Right atrium auricular region (tissue), 2 donors: ENCODE measurements around the gene RAPGEF2. TPM values are rescaled to one million over a fixed set of nuclear protein-coding genes. Genes with fewer than 3 reads are reported as not detected.

Source experiments
- DNase-seq: peaks from one replicate; pipeline ENCODE4 v3.0.0-alpha.2; 2019; ENCODE audit warnings: low spot score
- H3K27ac ChIP-seq, 2 donors: fragments of 200-600 bp; sonication (generic); 1 replicate in 1 of 2; 2 replicates in 1 of 2; pipeline ENCODE4 v1.5.1; 2016 to 2019
- H3K27me3 ChIP-seq, 2 donors: fragments of 200-600 bp; sonication (generic); one replicate each; pipeline versions ENCODE4 v1.5.1 to v1.6.0; 2017 to 2019
- H3K36me3 ChIP-seq: fragments of 200-600 bp; sonication (generic); one replicate; pipeline ENCODE4 v1.5.1; 2016
- H3K4me1 ChIP-seq, 2 donors: fragments of 200-600 bp; sonication (generic); one replicate each; pipeline versions ENCODE4 v1.5.1 to v1.6.0; 2017 to 2019
- H3K4me3 ChIP-seq, 2 donors: fragments of 200-600 bp; sonication (generic); 1 replicate in 1 of 2; 2 replicates in 1 of 2; pipeline ENCODE4 v1.5.1; 2017 to 2019; ENCODE audit warnings: mild to moderate bottlenecking in 1 of 2, moderate library complexity in 1 of 2
- H3K9me3 ChIP-seq, 2 donors: fragments of 200-600 bp; sonication (generic); one replicate each; pipeline ENCODE4 v1.5.1; 2019
- total RNA-seq, 2 donors: library from RNA; depleted of rRNA; stranded (reverse); fragments of >200 nt; gene quantifications; one replicate each; pipeline ENCODE4 v1.1.0, GENCODE V29; 2016
- TF ChIP-seq, protein P1 (sequence below), 2 donors: fragments of 200-600 bp; sonication (generic); IDR thresholded peaks; one replicate each; pipeline ENCODE4 v1.5.1; 2019; ENCODE audit warnings: antibody characterized with exemption in 2 of 2

RAPGEF2 gene
- total RNA-seq, 2 donors from 2014 or later, result 49.8 to 51.5 TPM

DNA sequence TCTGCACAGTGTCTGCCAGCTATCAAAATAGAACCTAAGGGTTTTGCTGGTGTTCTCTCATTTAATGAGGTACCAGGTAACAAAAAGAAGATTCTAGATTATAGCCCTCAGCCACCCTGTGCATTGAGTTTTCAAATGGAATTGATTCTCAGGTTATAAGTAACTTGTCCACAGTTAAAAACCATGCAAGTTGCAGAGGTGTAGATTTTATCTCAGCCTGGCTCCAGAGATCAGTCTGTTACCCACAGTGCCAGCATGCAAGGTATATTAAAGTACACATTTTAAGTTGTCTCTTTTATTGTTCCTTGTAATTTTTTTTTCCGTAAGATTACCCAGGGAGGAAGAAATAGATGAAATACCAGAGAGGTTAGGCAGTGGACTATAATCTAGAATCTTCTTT, 59.7 kb downstream of the RAPGEF2 start:
- Histone ChIP-seq H3K36me3 (no peaks in the 10 kb centered on the region), H3K27ac (no peak overlapping the region), H3K9me3 (no peaks in the 10 kb centered on the region), H3K4me3 (no peak overlapping the region), H3K27me3 (no peaks in the 10 kb centered on the region), H3K4me1 (peaks cover 0 to 24% of the 10 kb centered on the region in 2 donors)
- TF ChIP-seq, protein P1, sequence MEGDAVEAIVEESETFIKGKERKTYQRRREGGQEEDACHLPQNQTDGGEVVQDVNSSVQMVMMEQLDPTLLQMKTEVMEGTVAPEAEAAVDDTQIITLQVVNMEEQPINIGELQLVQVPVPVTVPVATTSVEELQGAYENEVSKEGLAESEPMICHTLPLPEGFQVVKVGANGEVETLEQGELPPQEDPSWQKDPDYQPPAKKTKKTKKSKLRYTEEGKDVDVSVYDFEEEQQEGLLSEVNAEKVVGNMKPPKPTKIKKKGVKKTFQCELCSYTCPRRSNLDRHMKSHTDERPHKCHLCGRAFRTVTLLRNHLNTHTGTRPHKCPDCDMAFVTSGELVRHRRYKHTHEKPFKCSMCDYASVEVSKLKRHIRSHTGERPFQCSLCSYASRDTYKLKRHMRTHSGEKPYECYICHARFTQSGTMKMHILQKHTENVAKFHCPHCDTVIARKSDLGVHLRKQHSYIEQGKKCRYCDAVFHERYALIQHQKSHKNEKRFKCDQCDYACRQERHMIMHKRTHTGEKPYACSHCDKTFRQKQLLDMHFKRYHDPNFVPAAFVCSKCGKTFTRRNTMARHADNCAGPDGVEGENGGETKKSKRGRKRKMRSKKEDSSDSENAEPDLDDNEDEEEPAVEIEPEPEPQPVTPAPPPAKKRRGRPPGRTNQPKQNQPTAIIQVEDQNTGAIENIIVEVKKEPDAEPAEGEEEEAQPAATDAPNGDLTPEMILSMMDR (IDR thresholded peaks at IDR 0.05), result no peak
- DNase-seq, result no peak

DNA sequence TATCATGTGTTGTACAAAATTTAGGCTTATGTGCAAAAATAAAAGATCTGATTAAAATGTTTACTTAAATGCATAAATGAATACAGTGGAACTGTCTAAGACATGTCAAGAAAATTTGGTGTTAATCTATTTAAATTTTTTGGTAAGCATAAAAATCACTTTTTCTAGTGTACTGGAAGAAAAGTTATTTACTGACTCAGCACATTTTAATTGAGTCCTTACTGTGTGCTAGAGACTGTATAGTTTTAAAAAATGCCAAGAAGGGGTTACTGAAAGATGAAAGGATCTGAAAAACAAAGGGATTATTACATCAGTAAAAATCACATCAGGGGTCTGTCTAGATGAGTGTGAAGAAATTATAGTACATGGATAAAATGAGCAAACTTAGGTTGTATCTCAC, 60.6 kb downstream of the RAPGEF2 start:
- no peaks in the 10 kb centered on the region for H3K9me3 ChIP-seq
- peaks cover 0 to 24% of the 10 kb centered on the region in 2 donors for H3K4me1 ChIP-seq
- no peak overlapping the region for H3K4me3 ChIP-seq
- TF ChIP-seq, protein P1 (IDR thresholded peaks at IDR 0.05), result no peak
- DNase-seq, result no peak
- no peak overlapping the region for H3K27ac ChIP-seq
- H3K36me3 ChIP-seq, result no peaks in the 10 kb centered on the region
- no peaks in the 10 kb centered on the region for H3K27me3 ChIP-seq

DNA sequence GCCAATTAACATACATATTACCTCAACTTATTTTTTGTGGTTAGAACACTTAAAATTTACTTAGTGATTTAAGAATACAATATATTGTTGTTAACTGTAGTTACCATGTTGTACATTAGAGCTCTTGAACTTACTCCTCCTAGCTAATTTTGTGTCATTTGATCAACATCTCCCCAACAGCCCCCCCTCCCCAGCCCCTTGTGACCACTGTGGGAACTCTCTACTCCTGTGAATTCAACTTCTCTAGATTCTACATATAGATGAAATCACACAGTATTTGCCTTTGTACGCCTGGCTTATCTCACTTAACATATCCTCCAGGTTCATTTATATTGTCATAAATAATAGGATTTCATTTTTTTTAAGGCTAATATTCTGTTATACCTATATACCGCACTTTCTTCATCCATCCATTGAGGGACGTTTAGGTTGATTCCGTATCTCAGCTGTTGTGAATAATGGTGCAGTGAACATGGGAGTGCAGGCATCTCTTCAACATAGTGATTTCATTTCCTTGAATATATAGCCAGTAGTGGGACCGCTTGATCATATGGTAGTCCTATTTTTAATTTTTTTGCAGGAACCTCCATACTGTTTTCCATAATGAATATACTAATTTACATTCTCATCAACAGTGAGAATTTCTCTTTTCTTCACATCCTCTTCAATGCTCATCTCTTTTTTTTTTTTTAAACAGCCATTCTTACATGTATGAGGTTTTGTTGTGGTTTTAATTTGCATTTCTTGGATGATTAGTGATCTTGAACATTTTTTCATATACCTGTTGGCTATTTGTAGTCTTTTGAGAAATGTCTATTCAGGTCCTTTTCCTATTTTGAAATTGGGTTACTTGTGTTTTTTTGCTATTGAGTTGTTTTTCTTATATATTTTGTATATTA, 66.8 kb downstream of the RAPGEF2 start:
- Histone ChIP-seq H3K36me3 (no peaks in the 10 kb centered on the region), H3K27ac (no peak overlapping the region), H3K4me3 (no peak overlapping the region), H3K4me1 (peaks cover 0 to 36% of the 10 kb centered on the region in 2 donors), H3K27me3 (no peaks in the 10 kb centered on the region), H3K9me3 (no peaks in the 10 kb centered on the region)
- DNase-seq, result no peak
- TF ChIP-seq, protein P1 (IDR thresholded peaks at IDR 0.05), result no peak

DNA sequence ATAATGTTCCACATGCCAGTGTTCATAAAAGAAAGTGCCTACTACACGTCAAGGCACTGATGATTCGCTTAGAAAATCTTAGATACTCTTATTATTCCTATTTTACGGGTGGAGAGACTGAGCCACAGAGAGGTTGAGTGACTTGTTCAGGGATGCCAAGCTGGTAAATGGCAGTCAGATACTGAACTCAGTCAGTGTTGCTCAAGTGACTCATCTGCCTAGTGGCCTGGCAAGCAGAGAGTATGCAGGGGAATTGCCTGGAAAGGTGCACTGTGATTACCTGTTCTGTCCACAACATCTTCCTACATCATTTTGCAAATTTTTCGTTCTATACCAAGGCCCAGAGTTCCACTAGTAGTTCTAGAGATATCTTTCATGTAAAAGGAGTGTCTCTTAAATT, 68.4 kb downstream of the RAPGEF2 start:
- DNase-seq, result no peak
- Histone ChIP-seq H3K4me3 (no peak overlapping the region), H3K27me3 (no peaks in the 10 kb centered on the region), H3K27ac (no peak overlapping the region), H3K36me3 (no peaks in the 10 kb centered on the region), H3K4me1 (peaks cover 0 to 47% of the 10 kb centered on the region in 2 donors), H3K9me3 (no peaks in the 10 kb centered on the region)
- TF ChIP-seq, protein P1 (IDR thresholded peaks at IDR 0.05), result no peak

DNA sequence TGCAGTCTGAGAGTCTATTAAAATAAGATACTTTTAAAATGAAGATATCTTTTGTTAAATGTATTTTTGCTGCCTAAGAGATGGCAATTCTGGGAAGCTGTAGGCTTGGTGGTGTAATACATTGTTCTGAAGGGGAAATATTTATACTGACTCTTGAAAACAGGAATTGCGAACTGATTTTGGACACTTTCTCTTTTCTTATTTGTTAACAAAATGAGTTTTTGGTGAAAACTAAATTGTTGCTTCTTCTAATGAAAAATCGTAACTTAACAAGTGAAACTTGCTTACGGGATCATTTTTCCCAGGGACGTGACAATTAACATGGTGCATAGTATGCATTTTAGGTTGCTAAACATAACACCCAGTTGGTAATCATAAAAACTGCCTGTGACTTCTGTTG, 71.0 kb downstream of the RAPGEF2 start:
- TF ChIP-seq, protein P1 (IDR thresholded peaks at IDR 0.05), result no peak
- Histone ChIP-seq H3K27ac (peak overlapping the region; percentile 17 to 18), H3K4me3 (no peak overlapping the region)

More for the DNA sequence above, 71.0 kb downstream of the RAPGEF2 start:
- no peaks in the 10 kb centered on the region for H3K9me3 ChIP-seq
- H3K36me3 ChIP-seq, result no peaks in the 10 kb centered on the region
- peaks cover 0 to 66% of the 10 kb centered on the region in 2 donors for H3K4me1 ChIP-seq
- H3K27me3 ChIP-seq, result no peaks in the 10 kb centered on the region
- DNase-seq, result no peak
